ENCODE results near the gene WWOX.

DNA sequence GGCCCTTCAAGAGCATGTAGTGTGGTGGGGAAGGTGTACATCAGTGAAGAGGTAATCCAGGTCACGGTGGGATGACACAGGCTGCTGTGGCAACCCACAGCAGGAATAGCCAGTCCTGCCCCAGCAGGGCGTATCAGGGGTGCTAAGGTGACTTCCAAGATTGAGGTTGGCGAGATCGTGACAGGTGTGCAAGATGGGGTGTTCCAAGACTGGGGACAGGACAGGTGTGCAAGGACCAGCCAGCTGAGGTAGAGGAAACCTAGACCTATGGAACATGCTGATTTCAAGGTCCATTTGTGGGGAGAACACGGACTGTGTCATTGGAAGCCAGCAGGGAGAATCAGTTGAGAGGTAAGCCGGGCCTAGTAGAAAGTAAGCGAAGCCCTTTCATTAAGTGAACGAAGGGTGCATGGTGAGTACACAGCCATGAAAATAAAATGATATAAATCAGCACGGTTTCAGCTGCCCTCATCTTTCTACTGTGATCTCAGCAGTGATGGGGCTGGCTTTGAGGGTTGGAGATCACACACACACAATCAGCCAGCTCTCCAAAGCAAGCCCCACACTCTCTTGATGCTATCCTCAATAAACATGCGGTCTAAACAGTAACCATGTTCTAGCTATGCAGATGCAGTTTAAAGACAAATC is 497.0 kb downstream of the WWOX start:
- TF ChIP-seq, protein P1, sequence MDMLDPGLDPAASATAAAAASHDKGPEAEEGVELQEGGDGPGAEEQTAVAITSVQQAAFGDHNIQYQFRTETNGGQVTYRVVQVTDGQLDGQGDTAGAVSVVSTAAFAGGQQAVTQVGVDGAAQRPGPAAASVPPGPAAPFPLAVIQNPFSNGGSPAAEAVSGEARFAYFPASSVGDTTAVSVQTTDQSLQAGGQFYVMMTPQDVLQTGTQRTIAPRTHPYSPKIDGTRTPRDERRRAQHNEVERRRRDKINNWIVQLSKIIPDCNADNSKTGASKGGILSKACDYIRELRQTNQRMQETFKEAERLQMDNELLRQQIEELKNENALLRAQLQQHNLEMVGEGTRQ (IDR thresholded peaks at IDR 0.05), result no peak
- TF ChIP-seq, protein P2, sequence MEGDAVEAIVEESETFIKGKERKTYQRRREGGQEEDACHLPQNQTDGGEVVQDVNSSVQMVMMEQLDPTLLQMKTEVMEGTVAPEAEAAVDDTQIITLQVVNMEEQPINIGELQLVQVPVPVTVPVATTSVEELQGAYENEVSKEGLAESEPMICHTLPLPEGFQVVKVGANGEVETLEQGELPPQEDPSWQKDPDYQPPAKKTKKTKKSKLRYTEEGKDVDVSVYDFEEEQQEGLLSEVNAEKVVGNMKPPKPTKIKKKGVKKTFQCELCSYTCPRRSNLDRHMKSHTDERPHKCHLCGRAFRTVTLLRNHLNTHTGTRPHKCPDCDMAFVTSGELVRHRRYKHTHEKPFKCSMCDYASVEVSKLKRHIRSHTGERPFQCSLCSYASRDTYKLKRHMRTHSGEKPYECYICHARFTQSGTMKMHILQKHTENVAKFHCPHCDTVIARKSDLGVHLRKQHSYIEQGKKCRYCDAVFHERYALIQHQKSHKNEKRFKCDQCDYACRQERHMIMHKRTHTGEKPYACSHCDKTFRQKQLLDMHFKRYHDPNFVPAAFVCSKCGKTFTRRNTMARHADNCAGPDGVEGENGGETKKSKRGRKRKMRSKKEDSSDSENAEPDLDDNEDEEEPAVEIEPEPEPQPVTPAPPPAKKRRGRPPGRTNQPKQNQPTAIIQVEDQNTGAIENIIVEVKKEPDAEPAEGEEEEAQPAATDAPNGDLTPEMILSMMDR (IDR thresholded peaks at IDR 0.05), result no peak
- TF ChIP-seq, protein P3, sequence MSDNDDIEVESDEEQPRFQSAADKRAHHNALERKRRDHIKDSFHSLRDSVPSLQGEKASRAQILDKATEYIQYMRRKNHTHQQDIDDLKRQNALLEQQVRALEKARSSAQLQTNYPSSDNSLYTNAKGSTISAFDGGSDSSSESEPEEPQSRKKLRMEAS (IDR thresholded peaks at IDR 0.05), result no peak
- TF ChIP-seq, protein P4, sequence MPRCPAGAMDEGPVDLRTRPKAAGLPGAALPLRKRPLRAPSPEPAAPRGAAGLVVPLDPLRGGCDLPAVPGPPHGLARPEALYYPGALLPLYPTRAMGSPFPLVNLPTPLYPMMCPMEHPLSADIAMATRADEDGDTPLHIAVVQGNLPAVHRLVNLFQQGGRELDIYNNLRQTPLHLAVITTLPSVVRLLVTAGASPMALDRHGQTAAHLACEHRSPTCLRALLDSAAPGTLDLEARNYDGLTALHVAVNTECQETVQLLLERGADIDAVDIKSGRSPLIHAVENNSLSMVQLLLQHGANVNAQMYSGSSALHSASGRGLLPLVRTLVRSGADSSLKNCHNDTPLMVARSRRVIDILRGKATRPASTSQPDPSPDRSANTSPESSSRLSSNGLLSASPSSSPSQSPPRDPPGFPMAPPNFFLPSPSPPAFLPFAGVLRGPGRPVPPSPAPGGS (IDR thresholded peaks at IDR 0.05), result no peak
- TF ChIP-seq, protein P5, sequence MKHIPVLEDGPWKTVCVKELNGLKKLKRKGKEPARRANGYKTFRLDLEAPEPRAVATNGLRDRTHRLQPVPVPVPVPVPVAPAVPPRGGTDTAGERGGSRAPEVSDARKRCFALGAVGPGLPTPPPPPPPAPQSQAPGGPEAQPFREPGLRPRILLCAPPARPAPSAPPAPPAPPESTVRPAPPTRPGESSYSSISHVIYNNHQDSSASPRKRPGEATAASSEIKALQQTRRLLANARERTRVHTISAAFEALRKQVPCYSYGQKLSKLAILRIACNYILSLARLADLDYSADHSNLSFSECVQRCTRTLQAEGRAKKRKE (CRISPR knock-in tag; IDR thresholded peaks at IDR 0.05; ENCODE audit: low read depth), result no peak
- TF ChIP-seq CHD2 (IDR thresholded peaks at IDR 0.05; ENCODE audit: low read length, partially characterized antibody) (no peak), ZFP36 (IDR thresholded peaks at IDR 0.05; ENCODE audit: borderline replicate concordance, partially characterized antibody) (no peak)
